ENCODE results near the gene RMND5B.

- no peak for TF ChIP-seq POLR2A (IDR thresholded peaks at IDR 0.05; ENCODE audit: low read length)
- no peak for TF ChIP-seq GATA1 (IDR thresholded peaks at IDR 0.05; ENCODE audit: low read depth, low read length)
Measured at GRCh38 chr5:178119915-178120606, 10.8 kb upstream of the RMND5B start.

Data from erythroblast (primary cell).